HG02885 (cell line): ENCODE results near the gene CNTNAP5.

Experiments
- ATAC-seq: cut with Tn5 transposase; IDR thresholded peaks from one replicate; pipeline ENCODE4 v1.9.1; 2021; ENCODE audit warnings: mild to moderate bottlenecking; ENCODE audit not compliant: unreplicated experiment, poor library complexity

CNTNAP5 gene

DNA sequence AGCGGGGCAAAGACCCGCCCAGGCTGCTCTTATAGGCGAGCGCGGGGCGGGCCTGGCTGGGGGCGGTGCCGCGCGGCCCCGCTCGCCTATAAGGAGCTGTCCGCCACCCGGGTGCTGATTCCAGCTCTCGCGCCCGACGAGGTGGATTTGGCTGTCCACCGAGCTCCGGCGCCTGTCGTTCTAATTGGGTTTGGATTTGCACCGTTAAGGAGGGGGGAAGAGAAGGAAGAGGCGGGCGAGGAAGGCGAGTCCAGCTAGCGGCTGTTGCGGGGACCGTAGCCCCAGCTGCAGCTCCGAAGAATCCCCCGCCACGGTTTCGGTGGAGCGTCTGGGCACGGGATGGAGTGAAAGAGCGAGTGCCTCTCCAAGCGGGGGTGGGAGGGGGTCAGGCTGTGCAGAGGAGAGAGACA, at the start of gene CNTNAP5:
Gene CNTNAP5 (plus strand): TSS at position 117 of the 410 bp plus-strand sequence. CDS start 364 bp downstream, outside the sequence.
- ATAC-seq, result no peak

DNA sequence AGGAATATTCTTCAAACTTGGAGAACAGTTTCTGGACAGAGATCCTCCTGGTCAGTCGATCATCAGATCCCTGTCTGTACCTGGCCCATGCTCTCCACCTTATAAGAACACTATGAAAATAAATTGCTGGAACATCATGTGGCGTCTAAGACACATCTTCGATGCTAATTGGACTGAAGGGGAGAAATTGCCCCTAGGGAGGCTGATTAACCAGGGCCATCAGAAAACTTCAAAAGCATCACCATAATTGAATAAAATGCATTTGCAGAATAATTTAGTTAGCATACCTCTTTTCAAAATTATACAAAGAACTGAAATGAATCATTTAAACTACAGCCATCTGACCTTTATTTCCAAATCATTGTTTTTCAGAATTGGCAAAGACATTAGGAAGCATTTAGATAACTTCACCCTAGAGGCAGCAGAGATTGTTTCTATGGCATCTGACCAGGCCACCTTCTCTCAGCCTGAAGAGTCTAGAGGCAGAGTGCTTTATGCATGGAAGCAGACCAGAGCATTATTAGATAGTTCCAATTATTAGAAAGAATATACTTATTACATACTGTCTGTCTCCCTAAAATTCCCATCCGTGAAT, 48.9 kb upstream of the CNTNAP5 start:
- no peak for ATAC-seq

DNA sequence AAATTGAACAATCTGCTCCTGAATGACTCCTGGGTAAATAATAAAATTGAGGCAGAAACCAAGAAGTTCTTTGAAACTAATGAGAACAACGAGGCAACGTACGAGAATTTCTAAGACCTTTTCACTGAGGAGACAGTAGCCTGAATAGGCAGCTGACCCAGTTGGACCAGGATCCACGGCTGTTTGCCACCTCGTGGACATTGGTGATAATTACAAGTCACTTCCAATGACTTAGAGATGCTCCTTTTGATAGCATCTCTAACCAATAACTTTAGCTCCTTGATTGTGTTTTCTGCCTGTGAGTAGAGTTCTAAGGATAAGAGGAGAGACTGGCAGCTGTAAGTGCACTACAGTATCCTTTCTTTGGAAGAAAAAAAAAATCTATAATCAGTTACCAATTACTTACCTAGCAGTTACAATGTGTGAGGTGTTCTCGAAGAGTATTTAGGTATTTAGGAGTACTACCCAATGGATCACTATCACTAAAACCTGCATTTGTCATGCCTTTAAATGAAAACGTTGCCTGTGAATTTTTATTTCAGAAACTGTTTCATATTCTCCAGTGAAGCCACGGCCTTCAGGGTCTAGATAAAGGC, 31.3 kb upstream of the CNTNAP5 start:
- ATAC-seq, result peak; percentile 96

DNA sequence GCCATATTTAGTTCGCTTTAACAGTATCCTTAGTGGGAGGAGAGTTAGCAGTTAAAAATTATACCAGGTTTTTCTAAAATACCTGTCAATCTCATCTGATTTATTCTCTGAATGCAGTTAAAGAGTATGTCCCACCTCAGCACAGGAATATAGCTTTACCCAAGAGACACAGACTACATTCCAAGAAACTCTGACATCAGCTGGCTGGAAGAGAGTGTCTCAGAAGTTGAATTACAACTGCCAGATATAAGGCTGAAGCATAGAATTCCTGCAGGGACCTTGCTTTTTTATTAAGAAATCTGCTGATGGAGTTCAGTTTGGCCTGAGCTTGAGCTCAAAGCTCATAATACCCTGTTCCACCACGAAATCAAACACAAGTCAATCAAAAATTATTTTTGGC, 25.4 kb upstream of the CNTNAP5 start:
- ATAC-seq, result no peak

DNA sequence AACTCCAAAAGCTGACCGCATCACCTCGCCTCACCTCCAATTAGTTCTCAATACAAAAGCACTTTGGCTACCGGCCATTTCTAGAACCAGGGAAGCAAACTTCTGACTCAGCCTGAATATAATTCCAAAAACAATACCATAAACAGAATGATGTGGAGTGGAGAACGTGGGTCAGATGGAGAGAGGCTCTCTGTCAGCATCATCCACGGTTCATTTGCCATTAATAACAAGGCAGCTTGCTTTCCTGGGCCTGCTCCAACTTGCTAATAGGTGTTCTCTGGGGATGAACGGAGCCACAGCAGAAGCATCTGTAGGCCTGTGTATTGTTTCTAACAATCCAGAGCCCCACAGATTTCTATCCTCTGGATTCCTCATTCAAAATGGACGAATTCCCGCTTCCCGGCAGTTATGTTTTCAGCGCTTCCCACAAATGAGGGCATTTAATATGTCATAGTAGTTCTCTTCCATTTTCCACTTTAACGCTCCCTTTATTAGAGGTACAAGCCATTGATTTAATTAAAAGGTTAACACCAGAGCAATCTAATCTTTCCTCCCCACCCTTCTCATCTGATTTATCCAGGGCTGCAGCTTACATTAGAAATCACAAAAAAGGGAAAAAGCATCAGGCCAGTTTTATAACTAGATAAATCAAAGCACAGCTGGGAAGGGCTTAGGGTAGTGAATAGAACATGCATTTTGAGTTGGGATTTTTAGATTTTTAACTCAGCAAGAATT, 23.2 kb upstream of the CNTNAP5 start:
- no peak for ATAC-seq

DNA sequence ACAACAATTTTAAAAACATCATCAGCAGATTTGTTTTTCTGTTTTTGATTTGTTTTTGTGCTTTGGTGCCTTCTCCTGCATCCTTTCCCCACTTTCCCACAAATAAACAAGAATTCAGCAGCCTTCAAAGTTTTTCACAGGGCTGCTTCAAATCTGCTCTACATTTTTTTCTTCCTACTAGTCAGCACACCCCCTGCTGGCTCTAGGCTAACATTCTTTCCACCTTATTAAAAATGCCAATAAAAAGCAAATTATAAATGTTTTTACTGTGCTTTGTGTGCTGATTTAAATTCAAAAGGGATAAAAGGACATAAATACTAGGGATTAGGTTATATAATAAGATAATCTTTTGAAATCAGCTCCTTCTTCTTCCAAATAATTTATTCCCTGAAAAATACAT, 6.2 kb upstream of the CNTNAP5 start:
- no peak for ATAC-seq

DNA sequence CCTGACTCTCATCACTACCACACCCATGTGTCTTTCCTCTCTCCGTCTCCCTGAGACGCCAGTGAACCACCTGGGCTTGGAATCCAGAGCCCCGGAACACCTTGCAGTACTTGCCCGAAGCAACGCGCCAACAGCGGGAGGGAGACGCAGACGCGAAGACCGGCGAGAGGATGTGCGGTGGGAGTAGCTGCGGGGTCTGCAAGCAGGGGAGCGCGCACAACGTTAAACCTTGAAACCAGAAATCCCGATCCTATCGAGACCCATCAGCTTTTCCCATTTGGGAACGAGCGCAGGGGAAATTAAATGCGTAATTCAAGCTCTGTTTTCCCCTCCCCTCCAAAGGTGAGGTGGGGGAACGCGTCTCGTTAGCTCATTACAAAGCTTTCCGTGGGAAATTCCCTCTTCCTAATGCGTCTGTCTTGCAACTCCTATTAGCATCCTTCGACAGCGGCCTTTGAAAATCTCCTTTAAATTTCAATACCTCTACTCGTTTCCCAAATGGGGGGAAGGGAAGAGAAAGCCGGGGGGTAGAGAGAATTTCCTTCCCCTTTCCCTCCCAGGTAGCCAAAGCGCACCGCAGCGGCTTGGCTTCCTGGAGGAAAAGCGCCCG, 421 bp upstream of the CNTNAP5 start:
- no peak for ATAC-seq

DNA sequence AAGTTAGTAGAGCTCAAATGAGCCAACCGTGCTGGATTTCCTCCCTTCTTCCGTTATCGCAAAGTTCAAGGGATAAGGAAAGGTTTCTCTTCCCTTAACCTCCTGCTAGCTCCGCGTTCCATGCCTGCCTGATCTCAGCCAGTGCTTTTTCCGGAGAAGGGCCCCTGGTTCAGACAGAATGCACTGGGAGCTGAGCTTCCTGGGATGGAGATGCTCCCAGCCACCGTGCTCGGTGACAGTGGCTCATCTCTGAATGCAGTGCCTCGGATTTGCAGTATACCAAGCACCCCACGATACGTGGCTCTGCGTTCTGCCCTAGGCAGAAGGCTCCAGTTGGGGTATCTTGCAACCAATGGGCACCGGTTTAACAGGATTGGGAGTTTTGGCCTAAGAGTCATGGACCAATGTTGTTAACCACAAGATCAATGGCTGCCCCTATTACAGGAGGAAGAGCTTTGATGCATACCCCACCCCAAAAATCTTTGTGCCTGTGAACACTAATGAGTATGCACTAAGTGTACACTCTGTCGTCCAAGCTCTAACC, 876 bp downstream of the CNTNAP5 start:
- ATAC-seq, result no peak

DNA sequence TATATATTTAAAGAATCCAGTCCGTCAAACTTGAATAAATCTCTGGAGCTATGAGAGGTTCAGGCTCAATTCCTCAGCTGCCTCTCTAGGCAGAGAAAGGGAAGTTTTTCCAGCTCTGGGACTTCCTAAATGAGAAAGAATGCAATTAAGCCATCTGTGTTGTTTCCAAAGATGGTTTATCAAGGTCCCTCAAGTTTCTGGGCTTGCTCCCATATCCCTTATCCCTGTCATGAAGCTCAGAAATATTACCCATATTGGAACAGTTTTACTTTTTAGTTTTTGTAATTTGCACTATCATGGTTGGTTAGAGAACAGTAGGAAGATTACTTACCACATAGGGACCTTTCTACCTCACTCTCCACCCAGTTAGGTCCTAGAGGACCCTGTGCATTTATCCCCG, 1.4 kb downstream of the CNTNAP5 start:
- ATAC-seq, result peak; percentile 5

DNA sequence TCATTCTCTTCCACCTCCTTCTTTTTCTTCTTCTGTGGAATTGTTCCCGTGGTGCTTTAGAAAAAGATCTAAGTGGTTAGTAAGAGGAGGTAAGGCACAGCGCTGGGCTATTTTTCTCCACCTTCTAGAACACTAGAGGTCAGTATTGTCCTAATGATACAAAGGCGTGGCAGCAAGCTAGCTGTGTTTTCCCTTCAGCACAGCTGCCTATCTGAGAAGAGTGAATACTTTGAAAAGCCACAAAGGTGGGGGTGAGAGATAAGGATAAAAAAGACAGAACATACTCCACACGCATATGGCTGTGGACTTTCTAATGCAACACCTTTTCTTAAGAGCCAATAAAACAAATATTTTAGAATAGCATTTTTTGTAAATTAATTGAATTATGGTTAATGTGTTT, 2.1 kb downstream of the CNTNAP5 start:
- peak; percentile 96 for ATAC-seq

DNA sequence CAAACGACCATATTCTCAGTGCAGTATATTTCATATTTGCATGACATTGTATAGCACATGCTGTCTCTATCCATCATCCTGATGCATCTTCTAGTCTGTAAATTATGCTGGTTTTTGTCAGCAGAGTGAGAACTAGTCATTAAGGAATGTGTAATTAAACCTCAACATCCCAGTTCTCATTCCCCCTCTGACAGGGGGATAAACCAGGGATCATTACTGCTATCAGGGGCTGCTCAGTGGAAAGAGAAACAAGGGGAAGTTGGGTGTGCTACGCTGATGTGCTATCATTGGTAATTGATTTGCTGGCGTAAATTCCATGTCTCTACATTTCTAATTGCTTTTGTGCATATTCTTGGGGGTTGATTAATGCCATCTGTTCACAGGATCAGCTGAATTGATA, 7.7 kb downstream of the CNTNAP5 start:
- ATAC-seq, result no peak

DNA sequence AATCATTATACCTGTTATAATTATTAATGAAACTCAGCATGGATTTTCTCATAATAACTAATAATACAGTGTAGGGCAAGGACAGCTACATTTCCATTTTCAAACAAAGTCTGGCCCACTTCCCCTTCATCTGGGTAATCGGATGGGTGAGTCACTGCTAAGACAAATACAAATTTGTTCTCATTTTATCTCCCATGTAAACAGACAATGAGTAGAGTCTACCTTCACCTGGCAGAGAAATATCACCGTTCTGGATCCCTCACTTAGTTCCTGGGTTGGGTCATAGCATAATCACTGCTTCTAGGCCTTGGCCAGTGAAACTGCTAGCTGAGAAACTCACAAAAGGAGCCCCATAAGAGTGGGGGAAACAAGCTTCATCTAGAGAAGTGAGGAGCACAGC, 9.2 kb downstream of the CNTNAP5 start:
- ATAC-seq, result no peak

DNA sequence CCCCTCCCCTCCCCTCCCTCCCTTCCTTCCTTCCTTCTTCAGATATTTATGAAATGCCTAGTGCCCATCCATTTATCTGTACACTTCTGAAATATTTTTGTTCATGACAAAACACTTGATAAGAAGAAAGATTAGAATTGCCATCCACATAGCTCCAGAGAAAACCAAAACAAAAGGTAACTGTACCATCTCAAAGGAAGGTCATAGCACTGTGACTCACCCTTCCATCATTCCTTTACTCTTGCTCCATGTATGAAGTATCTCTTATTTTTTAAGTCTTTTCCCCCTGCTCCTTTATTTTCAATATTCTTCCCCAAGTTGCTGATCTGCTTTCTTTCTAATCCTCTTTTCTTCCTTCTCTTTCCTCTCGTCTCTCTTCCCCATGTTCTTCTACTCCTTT, 9.9 kb downstream of the CNTNAP5 start:
- ATAC-seq, result no peak

DNA sequence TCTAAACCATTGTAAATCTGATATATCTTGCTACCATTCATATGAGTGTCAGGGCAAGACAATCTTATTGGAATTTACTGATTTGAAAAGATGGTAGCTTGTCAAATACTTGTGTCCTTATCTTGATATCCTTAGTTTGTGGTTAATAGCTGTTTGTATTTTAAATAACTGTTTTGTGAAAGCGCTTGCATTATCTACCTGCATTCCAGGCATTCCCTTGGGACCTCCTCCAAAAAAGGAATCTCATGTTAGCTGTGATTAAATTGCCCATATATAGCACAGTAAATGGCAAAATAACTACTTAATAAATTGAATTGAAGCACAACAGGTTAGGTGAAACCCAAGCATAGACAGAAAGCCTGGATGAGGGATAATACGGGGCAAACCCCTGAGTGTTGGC, 13.9 kb downstream of the CNTNAP5 start:
- ATAC-seq, result no peak

DNA sequence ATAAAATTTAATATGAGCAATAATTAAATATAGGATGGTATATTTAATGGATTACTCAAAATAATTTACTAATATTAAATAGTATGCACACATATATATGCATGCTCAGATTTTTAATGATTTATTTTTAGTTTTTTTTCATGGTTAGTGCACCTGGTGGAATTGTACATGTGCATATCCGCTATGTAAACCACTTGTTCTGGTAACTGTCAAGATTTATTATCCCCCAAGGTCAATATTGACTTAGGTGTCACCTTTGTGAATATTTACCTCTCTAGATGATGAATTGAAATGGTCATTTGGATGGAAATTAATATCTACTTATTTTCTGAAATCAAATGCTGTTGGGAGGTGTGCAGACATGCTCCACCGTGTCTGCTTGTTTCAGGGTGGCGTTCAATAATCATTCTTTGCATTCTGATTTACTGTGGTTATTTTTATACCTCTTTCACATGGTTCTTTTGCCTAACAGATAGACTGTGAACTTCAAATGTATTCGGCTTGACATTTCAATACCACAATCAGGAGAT, 14.7 kb downstream of the CNTNAP5 start:
- ATAC-seq, result no peak

DNA sequence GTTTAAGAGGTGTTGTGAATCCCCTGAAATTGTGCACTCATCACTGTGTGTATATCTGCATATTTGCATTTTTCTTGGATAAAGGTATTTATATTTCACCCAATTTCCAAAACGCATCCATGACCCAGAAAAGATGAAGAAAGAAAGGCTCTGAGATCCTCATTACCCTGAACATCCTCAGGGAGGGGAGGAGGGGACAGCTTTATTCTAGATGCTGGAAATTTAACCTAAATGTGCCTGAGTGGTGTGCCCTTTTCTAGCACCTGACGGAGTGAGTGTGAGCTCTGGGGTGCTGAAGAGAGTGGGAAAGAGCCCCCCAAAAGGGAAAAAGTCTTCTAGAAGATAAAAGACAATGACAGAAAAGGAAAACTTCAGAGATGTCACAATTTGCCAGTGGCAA, 20.8 kb downstream of the CNTNAP5 start:
- no peak for ATAC-seq

DNA sequence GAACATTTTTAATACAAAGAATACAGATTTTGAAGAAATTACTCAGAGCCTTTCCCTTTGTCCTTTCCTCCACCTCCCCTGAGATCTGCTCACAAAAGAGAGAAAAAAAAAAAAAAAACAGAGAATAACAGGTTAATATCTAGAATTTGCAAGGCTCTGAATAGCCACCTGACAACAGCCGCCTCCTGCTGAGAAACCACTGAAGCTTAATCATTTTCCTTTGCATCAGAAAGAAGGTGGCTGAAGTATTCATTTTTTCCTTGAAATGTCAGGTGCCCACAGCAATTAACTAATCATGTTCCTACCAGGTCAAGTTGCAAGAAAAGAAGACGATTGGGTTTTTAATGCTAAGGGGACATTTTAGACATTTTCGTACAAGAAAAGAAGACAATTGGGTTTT, 21.2 kb downstream of the CNTNAP5 start:
- no peak for ATAC-seq

DNA sequence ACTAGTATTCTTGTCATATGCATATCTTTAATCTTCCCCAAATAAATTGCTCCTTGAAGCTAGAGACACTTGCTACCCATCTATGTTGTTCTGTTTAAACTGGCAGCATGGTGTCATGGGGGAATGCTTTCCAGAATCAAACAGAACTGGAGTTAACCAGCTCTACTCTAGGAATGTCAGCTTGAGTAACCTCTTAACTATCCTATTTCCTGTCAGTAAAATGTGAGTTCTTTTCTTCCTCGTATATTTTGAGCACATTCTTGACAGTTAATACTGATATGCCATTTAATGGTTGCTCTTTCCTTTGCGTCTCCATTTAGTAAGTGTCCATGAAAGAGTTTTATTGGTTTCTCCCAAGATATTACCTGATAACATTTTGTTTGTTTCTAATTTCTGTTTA, 23.0 kb downstream of the CNTNAP5 start:
- ATAC-seq, result no peak

DNA sequence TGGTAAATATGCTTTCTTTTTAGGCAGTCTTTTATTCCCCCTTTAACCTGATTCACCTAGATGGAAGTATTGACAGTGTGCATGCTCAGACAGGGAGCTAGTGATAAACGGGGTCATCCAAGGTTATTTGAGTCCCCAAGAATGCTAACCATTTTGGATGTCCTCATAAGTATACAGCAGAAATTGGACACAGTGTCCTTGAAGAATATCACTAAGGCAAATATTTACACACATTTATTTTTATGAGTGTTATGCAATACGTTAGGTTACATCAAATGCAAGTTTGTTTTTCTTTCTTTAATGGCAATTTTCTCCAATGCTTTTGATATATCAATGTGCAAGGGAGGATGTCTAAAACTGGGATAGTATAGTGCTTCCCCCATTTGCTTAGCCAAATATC, 23.6 kb downstream of the CNTNAP5 start:
- ATAC-seq, result no peak

DNA sequence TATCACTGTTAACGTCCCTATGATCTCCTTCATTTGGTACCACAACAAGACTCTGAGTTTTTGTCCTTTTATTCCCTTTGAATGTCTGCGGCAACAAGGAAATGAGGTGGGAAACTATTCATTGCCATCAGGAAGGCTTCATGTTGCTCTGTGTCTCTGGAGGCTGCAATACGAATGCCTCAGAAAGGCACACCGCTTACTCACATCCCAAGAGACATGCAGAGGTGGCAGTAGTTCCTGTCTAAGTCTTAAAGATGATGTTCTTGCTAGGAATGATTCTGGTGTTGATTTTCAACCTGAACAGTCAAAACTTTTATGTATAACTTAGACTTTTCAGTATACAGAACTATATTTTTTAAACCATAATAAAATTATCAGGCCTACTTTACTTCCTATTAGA, 24.0 kb downstream of the CNTNAP5 start:
- no peak for ATAC-seq
